Cardiac fibroblast (primary cell): ENCODE measurements around the gene ZNF385B.
A peak's percentile ranks its signal among the peaks of the same experiment; 100 is the strongest.

Experiments used
- DNase-seq, 2 donors: peaks; one replicate each; pipeline versions ENCODE4 v3.0.0 to v3.0.0-alpha.2; 2010; ENCODE audit warnings: low read depth in 2 of 2
- H3K4me3 ChIP-seq, 2 donors: replicated peaks in 1 of 2; 1 replicate in 1 of 2; 2 replicates in 1 of 2; pipeline ENCODE4 v1.5.1; 2011; ENCODE audit warnings: low read depth in 2 of 2, low read length in 2 of 2, mild to moderate bottlenecking in 2 of 2, moderate library complexity in 1 of 2
- CTCF ChIP-seq: IDR thresholded peaks from one replicate; pipeline ENCODE4 v1.5.1; 2011; ENCODE audit warnings: low read depth, mild to moderate bottlenecking, low read length, inconsistent platforms

Gene ZNF385B

DNA sequence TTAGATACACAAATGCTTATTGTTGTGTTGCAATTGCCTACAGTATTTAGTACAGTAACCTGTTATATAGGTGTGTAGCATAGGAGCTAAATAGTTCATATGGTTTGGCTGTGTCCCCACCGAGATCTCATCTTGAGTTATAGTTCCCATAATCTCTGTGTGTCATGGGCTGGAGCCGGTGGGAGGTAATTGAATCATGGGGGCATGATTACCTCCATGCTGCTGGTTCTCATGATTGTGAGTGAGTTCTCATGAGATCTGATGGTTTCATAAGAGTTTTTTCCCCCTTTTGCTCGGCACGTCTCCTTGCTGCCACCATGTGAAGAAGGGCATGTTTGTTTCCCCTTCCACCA, 406.3 kb downstream of the ZNF385B start:
- no peak overlapping the region for H3K4me3 ChIP-seq
- TF ChIP-seq CTCF = no peak
- DNase-seq = no peak

- peak; percentile 72 to 96 for DNase-seq
- no peak overlapping the region for H3K4me3 ChIP-seq
- no peak for TF ChIP-seq CTCF
Observed at GRCh38 chr2:179454443-179455171, 406.8 kb downstream of the ZNF385B start.

DNA sequence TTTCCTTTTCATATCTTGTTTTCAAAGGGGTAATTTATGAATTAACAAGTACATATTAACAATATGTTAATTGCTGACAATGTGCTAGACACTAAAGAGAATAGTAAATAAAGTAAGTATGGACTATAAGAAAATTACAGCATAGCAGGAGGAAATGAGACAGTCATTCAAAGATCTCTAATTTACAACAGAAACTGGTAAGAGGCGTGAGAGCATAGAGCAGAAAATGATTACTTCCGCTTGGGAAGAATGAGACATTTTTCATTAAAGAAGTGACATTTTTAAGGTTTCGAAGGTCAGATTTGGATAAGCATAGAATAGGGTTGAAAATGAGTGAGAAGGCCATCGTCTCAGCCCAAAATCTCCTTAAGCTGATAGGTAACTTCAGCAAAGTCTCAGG, 412.4 kb downstream of the ZNF385B start:
- no peak overlapping the region for H3K4me3 ChIP-seq
- no peak for TF ChIP-seq CTCF
- DNase-seq = no peak

GRCh38 chr2:179447839-179448447, 413.5 kb downstream of the ZNF385B start:
- DNase-seq = peak in 1 of 2 donors; percentile 33
- H3K4me3 ChIP-seq = no peak overlapping the region
- peak; percentile 15 for TF ChIP-seq CTCF

DNA sequence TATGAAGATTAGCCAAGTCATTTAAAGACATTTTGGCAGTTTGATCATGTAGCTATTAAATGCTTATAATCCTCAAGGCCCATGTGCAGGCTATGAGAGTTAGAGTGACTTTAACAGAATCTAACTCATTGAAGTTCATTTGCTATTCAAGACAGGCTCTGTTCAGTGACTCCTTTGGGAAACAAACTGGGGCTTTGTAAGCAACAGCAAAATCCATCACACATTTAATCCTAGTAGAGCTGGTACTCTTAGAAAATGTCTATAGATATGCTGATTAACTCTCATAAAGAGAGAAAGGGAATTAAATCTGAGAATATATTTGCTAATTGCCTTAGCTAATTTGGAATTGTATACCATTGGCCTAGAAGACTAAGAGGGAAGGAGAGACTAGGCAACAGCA, 414.0 kb downstream of the ZNF385B start:
- H3K4me3 ChIP-seq = no peak overlapping the region
- no peak for DNase-seq
- TF ChIP-seq CTCF = no peak

DNA sequence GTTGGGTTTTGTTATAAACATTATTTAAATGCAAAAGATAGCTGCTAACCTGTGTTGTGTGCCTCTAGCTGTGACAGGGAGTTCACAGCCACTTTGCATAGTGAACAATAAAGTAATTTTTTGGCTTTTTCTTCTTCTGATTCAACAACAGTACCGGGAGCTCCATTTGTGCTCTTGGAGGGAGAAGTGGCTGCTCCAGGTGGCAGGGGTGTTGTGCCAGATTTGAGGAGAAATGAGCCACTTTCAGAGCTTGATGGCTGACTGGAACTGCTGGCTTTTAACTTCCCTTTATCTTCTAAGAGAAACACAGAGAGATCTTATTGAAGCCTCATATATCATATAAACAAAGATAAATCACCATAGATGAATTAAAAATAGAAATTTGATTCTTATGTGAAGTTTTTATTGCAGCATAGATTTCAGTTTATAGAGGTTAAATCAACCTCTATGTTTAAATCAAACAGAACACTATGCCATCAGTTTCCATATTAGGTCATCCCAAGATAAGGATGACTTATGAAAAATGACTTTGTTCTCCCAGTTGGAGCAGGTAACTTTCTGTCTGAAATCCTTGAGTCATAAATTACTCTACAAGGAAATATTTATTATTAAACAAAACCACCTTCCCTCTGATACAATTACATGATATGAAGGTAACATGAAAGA, 414.8 kb downstream of the ZNF385B start:
- no peak for DNase-seq
- no peak for TF ChIP-seq CTCF

More for the DNA sequence above, 414.8 kb downstream of the ZNF385B start:
- no peak overlapping the region for H3K4me3 ChIP-seq
